ENCODE results near the gene COA8.

GRCh38 chr14:103517721-103518421 is 44.9 kb upstream of the COA8 start:
- TF ChIP-seq LARP7 (IDR thresholded peaks at IDR 0.05) = no peak
- no peak for TF ChIP-seq POLR2AphosphoS5 (IDR thresholded peaks at IDR 0.05; ENCODE audit: low read length)
- TF ChIP-seq ZNF687 (IDR thresholded peaks at IDR 0.05) = no peak
- TF ChIP-seq, protein P1, sequence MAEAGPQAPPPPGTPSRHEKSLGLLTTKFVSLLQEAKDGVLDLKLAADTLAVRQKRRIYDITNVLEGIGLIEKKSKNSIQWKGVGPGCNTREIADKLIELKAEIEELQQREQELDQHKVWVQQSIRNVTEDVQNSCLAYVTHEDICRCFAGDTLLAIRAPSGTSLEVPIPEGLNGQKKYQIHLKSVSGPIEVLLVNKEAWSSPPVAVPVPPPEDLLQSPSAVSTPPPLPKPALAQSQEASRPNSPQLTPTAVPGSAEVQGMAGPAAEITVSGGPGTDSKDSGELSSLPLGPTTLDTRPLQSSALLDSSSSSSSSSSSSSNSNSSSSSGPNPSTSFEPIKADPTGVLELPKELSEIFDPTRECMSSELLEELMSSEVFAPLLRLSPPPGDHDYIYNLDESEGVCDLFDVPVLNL (IDR thresholded peaks at IDR 0.05; ENCODE audit: low read depth, low read length) = no peak
- no peak for TF ChIP-seq SMAD1 (IDR thresholded peaks at IDR 0.05; ENCODE audit: low read depth, partially characterized antibody)
- TF ChIP-seq NKRF (conservative IDR thresholded peaks at IDR 0.05) = no peak
- no peak for TF ChIP-seq BCLAF1 (IDR thresholded peaks at IDR 0.05)
- TF ChIP-seq CTCF (IDR thresholded peaks at IDR 0.05 in 2 of 3, conservative IDR thresholded peaks at IDR 0.05 in 1 of 3; ENCODE audit: control insufficient read depth in 2 of 3, extremely low read depth in 1 of 3, insufficient read depth in 1 of 3, low read depth in 3 of 3, low read length in 3 of 3) = no peak
